Vagina (tissue), 2 donors: ENCODE results near the gene PCSK6.

ENCODE experiments used
- POLR2A ChIP-seq, 2 donors: fragments of 450-650 bp; IDR thresholded peaks; one replicate each; pipeline ENCODE4 v1.6.1; 2017; ENCODE audit warnings: antibody characterized with exemption in 2 of 2, mild to moderate bottlenecking in 2 of 2, moderate library complexity in 2 of 2
- POLR2AphosphoS5 ChIP-seq, 2 donors: sonication (generic); formaldehyde crosslinking; IDR thresholded peaks; one replicate each; pipeline ENCODE4 v1.9.0; 2017; ENCODE audit warnings: antibody characterized with exemption in 2 of 2, mild to moderate bottlenecking in 2 of 2, low read depth in 1 of 2; ENCODE audit not compliant: insufficient read depth in 1 of 2
- TF ChIP-seq, protein P1 (sequence below), 3 experiments: fragments of 450-650 bp in 2 of 3; fragments of 200-600 bp in 1 of 3; sonication (generic) in 1 of 3; IDR thresholded peaks; one replicate each; pipeline ENCODE4 v1.5.1; 2017 to 2019; ENCODE audit warnings: antibody characterized with exemption in 3 of 3, mild to moderate bottlenecking in 2 of 3, moderate library complexity in 2 of 3

DNA sequence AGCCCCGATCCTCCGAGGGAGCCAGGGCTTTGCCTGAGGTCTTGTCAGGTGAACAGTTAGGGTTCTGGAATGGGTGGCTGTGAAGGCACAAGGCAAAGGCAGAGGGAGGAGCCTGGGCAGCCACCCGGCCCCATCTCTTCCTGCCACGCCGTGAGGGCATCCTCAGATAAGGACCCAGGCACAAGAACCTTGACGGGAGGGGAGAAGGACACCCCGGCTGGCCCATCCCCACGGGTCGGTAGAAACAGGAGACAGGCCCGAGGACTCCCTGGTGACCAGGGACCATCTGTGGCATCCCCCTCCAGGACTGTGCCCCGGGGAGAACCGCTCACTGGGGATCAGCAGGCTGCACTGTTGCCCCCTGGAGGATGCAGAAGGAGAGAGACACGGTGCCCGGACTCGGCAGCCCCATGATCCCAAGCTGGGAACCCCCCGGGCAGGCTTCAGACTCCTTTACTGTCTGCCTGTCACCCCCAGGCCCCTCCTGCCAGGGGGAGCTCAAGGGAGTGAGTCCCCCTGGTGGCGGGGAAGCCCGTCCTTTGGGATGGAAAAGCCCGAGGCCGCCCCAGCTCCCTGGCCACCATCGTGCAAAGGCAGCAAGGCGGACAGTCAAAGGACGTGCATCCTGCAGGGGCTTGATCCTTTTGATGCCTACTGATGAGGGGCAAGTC lies 12.3 kb upstream of the PCSK6 start:
- TF ChIP-seq, protein P1, sequence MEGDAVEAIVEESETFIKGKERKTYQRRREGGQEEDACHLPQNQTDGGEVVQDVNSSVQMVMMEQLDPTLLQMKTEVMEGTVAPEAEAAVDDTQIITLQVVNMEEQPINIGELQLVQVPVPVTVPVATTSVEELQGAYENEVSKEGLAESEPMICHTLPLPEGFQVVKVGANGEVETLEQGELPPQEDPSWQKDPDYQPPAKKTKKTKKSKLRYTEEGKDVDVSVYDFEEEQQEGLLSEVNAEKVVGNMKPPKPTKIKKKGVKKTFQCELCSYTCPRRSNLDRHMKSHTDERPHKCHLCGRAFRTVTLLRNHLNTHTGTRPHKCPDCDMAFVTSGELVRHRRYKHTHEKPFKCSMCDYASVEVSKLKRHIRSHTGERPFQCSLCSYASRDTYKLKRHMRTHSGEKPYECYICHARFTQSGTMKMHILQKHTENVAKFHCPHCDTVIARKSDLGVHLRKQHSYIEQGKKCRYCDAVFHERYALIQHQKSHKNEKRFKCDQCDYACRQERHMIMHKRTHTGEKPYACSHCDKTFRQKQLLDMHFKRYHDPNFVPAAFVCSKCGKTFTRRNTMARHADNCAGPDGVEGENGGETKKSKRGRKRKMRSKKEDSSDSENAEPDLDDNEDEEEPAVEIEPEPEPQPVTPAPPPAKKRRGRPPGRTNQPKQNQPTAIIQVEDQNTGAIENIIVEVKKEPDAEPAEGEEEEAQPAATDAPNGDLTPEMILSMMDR (IDR thresholded peaks at IDR 0.05): peak in 1 of 3 experiments; percentile 10
- TF ChIP-seq POLR2A (IDR thresholded peaks at IDR 0.05): no peak
- TF ChIP-seq POLR2AphosphoS5 (IDR thresholded peaks at IDR 0.05; ENCODE audit: insufficient read depth in 1 of 2, low read depth in 1 of 2): no peak
